HepG2 (cell line): ENCODE measurements around the gene HOXA5. TPM values are rescaled to one million over a fixed set of nuclear protein-coding genes. Genes with fewer than 3 reads are reported as not detected.
A peak's percentile ranks its signal among the peaks of the same experiment; 100 is the strongest.

Experiments
- AKAP8 ChIP-seq: sonication (generic); formaldehyde crosslinking; IDR thresholded peaks from 2 replicates; pipeline ENCODE4 v1.5.1; 2020; ENCODE audit warnings: mild to moderate bottlenecking, missing genetic modification reagents
- GTF2F1 ChIP-seq: fragments of 150-350 bp; IDR thresholded peaks from 2 replicates; pipeline ENCODE4 v1.6.1; 2014; ENCODE audit warnings: low read length
- HNRNPK ChIP-seq: fragments of 200-400 bp; formaldehyde crosslinking; IDR thresholded peaks from 2 replicates; pipeline ENCODE4 v1.6.1; 2018; ENCODE audit warnings: low read length, low read depth, moderate library complexity, mild to moderate bottlenecking; ENCODE audit not compliant: poor library complexity, severe bottlenecking
- HOXA5 ChIP-seq: sonication (generic); formaldehyde crosslinking; IDR thresholded peaks from 2 replicates; pipeline ENCODE4 v1.4.0; 2020; ENCODE audit warnings: missing genetic modification reagents
- HOXA7 ChIP-seq: sonication (generic); formaldehyde crosslinking; IDR thresholded peaks from 2 replicates; pipeline ENCODE4 v1.8.1; 2022; ENCODE audit warnings: mild to moderate bottlenecking, missing genetic modification reagents, moderate library complexity
- KDM3A ChIP-seq: IDR thresholded peaks from 2 replicates; pipeline ENCODE4 v1.6.1; 2018; ENCODE audit warnings: low read depth, missing compliant biosample characterization
- MAF1 ChIP-seq: sonication (generic); formaldehyde crosslinking; IDR thresholded peaks from 2 replicates; pipeline ENCODE4 v1.5.0; 2020; ENCODE audit warnings: missing genetic modification reagents, borderline replicate concordance
- PCBP2 ChIP-seq: fragments of 200-400 bp; formaldehyde crosslinking; optimal IDR thresholded peaks from 2 replicates; pipeline ENCODE3; 2018; ENCODE audit warnings: low read length, low read depth; ENCODE audit not compliant: poor library complexity, severe bottlenecking
- TBX3 ChIP-seq: fragments of 450-650 bp; IDR thresholded peaks from 2 replicates; pipeline ENCODE4 v1.6.1; 2017; ENCODE audit warnings: antibody characterized with exemption, mild to moderate bottlenecking, inconsistent platforms, borderline replicate concordance
- YEATS2 ChIP-seq: sonication (generic); formaldehyde crosslinking; IDR thresholded peaks from 2 replicates; pipeline ENCODE4 v1.4.0; 2020; ENCODE audit warnings: missing genetic modification reagents, borderline replicate concordance
- ZBTB20 ChIP-seq: sonication (generic); formaldehyde crosslinking; IDR thresholded peaks from 2 replicates; pipeline ENCODE4 v1.8.1; 2023; ENCODE audit warnings: missing genetic modification reagents, low read depth, mild to moderate bottlenecking, borderline replicate concordance
- ZFY ChIP-seq: sonication (generic); formaldehyde crosslinking; IDR thresholded peaks from 2 replicates; pipeline ENCODE4 v1.4.0; 2020; ENCODE audit warnings: missing genetic modification reagents
- ZNF326 ChIP-seq: sonication (generic); formaldehyde crosslinking; IDR thresholded peaks from 2 replicates; pipeline ENCODE4 v1.4.0; 2020; ENCODE audit warnings: missing genetic modification reagents, borderline replicate concordance
- ZNF350 ChIP-seq: sonication (generic); formaldehyde crosslinking; IDR thresholded peaks from 2 replicates; pipeline ENCODE4 v1.4.0; 2020; ENCODE audit warnings: mild to moderate bottlenecking, low read depth, missing genetic modification reagents, borderline replicate concordance
- ZNF850 ChIP-seq: sonication (generic); formaldehyde crosslinking; conservative IDR thresholded peaks from 2 replicates; pipeline ENCODE4 v1.9.0; 2021; ENCODE audit warnings: mild to moderate bottlenecking, missing genetic modification reagents
- polyA plus RNA-seq, 8 experiments: library from polyadenylated mRNA; depleted of rRNA in 3 of 8; stranded (reverse) in 7 of 8; unstranded in 1 of 8; fragments of >200 nt; fragmentation: Illumina TruSeq in 4 of 8; extraction: Trizol in 4 of 8; gene quantifications; 2 replicates each; pipeline versions ENCODE4 v1.2.1 to v1.2.3, GENCODE V29; 2011 to 2016; ENCODE audit warnings: low read depth in 4 of 8, missing spikeins in 1 of 8, mixed read lengths in 1 of 8; ENCODE audit not compliant: insufficient read depth in 1 of 8
- total RNA-seq, 5 experiments: library from RNA; depleted of rRNA; stranded (reverse); fragments of >200 nt; fragmentation: Illumina TruSeq; extraction: Trizol; gene quantifications; 2 replicates each; pipeline ENCODE4 v1.2.3, GENCODE V29; 2016; ENCODE audit warnings: low read depth in 1 of 5
- TF ChIP-seq, protein P1 (sequence below): IDR thresholded peaks from 2 replicates; pipeline ENCODE4 v1.6.1; 2018; ENCODE audit warnings: missing genetic modification reagents
- TF ChIP-seq, protein P2 (sequence below): sonication (generic); formaldehyde crosslinking; IDR thresholded peaks from 2 replicates; pipeline ENCODE4 v1.9.0; 2021; ENCODE audit warnings: missing genetic modification reagents, borderline replicate concordance
- TF ChIP-seq, protein P3 (sequence below), 2 experiments: IDR thresholded peaks; 2 replicates each; pipeline ENCODE4 v1.6.1; 2011 to 2012; ENCODE audit warnings: low read length in 2 of 2, borderline replicate concordance in 1 of 2, low read depth in 1 of 2, mild to moderate bottlenecking in 1 of 2, moderate library complexity in 1 of 2
- TF ChIP-seq, protein P4 (sequence below): sonication (generic); formaldehyde crosslinking; IDR thresholded peaks from 2 replicates; pipeline ENCODE4 v1.4.0; 2020; ENCODE audit warnings: mild to moderate bottlenecking, low read depth, missing genetic modification reagents
- TF ChIP-seq, protein P5 (sequence below): sonication (generic); formaldehyde crosslinking; IDR thresholded peaks from 2 replicates; pipeline ENCODE4 v1.5.0; 2020; ENCODE audit warnings: mild to moderate bottlenecking, missing genetic modification reagents, moderate library complexity

HOXA5 gene
- total and polyA plus RNA-seq, 2 of the 13 experiments (the other 11 are each of a cell fraction or from before 2014, with no cell fraction given), result 3.2 to 3.6 TPM

DNA sequence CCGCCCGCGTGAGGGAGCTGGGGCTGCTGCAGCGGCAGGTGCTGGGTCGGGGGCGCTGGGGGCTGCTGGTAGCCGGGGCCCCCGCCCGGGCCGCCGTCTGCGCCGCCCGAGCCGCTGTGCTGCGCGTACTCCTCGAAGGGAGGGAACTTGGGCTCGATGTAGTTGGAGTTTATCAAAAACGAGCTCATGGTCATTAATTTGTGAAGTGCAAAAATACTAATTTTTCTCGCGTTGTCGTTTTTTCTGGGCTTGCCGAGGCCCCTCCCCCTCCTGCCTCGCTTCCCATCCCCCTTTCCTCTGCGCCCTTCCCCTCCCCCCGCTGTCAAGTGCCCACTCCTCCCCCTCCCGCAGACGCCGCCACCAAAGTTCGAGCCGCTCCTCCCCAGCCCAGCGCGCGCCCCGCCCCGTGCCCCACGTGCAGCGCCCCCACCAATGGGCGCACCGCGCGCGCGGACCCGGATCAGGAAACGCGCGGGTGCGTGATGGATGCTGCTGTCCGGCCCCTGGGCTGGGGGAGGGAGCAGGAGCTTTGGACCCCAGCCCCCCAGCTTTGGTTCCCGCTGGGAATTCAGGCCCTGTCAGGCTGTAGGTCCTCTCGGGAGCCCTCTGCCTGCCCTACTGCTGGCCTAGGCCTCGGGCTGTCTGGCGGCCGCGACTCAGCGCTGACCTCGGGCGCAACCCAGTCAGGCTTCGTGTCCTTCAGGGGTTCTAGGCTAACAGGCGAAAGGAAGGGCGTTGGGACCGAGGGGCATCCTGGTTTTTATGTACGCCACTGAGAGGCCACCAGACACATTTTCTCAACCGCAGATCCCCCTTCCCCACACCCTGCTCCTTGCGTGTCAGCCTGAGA, 12.7 kb downstream of the HOXA5 start, which contains the start of gene HOXA4 (continued):
- TF ChIP-seq, protein P1, sequence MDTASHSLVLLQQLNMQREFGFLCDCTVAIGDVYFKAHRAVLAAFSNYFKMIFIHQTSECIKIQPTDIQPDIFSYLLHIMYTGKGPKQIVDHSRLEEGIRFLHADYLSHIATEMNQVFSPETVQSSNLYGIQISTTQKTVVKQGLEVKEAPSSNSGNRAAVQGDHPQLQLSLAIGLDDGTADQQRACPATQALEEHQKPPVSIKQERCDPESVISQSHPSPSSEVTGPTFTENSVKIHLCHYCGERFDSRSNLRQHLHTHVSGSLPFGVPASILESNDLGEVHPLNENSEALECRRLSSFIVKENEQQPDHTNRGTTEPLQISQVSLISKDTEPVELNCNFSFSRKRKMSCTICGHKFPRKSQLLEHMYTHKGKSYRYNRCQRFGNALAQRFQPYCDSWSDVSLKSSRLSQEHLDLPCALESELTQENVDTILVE, result no peak
- TF ChIP-seq ZNF326 (CRISPR knock-in tag) (no peak), KDM3A (CRISPR knock-in tag) (no peak), ZNF850 (CRISPR knock-in tag) (no peak; the same call in 1 of the 2 replicates), ZNF350 (CRISPR knock-in tag) (peak; percentile 84; the same call in 1 of the 2 replicates), HOXA7 (CRISPR knock-in tag) (no peak), HNRNPK (peak; percentile 95), AKAP8 (CRISPR knock-in tag) (no peak), HOXA5 (CRISPR knock-in tag) (no peak), ZBTB20 (CRISPR knock-in tag) (no peak), GTF2F1 (no peak), TBX3 (no peak), MAF1 (CRISPR knock-in tag) (no peak), YEATS2 (CRISPR knock-in tag) (peak; percentile 80), ZFY (CRISPR knock-in tag) (peak; percentile 74), PCBP2 (no peak)
- TF ChIP-seq, protein P2, sequence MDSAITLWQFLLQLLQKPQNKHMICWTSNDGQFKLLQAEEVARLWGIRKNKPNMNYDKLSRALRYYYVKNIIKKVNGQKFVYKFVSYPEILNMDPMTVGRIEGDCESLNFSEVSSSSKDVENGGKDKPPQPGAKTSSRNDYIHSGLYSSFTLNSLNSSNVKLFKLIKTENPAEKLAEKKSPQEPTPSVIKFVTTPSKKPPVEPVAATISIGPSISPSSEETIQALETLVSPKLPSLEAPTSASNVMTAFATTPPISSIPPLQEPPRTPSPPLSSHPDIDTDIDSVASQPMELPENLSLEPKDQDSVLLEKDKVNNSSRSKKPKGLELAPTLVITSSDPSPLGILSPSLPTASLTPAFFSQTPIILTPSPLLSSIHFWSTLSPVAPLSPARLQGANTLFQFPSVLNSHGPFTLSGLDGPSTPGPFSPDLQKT (CRISPR knock-in tag), result no peak
- TF ChIP-seq, protein P3, sequence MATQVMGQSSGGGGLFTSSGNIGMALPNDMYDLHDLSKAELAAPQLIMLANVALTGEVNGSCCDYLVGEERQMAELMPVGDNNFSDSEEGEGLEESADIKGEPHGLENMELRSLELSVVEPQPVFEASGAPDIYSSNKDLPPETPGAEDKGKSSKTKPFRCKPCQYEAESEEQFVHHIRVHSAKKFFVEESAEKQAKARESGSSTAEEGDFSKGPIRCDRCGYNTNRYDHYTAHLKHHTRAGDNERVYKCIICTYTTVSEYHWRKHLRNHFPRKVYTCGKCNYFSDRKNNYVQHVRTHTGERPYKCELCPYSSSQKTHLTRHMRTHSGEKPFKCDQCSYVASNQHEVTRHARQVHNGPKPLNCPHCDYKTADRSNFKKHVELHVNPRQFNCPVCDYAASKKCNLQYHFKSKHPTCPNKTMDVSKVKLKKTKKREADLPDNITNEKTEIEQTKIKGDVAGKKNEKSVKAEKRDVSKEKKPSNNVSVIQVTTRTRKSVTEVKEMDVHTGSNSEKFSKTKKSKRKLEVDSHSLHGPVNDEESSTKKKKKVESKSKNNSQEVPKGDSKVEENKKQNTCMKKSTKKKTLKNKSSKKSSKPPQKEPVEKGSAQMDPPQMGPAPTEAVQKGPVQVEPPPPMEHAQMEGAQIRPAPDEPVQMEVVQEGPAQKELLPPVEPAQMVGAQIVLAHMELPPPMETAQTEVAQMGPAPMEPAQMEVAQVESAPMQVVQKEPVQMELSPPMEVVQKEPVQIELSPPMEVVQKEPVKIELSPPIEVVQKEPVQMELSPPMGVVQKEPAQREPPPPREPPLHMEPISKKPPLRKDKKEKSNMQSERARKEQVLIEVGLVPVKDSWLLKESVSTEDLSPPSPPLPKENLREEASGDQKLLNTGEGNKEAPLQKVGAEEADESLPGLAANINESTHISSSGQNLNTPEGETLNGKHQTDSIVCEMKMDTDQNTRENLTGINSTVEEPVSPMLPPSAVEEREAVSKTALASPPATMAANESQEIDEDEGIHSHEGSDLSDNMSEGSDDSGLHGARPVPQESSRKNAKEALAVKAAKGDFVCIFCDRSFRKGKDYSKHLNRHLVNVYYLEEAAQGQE (IDR thresholded peaks at IDR 0.05; ENCODE audit: borderline replicate concordance in 1 of 2, low read depth in 1 of 2, low read length in 2 of 2), result peak in 1 of 2 experiments; percentile 41; a peak in 1 of 4 replicates
- TF ChIP-seq, protein P4, sequence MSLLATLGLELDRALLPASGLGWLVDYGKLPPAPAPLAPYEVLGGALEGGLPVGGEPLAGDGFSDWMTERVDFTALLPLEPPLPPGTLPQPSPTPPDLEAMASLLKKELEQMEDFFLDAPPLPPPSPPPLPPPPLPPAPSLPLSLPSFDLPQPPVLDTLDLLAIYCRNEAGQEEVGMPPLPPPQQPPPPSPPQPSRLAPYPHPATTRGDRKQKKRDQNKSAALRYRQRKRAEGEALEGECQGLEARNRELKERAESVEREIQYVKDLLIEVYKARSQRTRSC (CRISPR knock-in tag), result no peak
- TF ChIP-seq, protein P5, sequence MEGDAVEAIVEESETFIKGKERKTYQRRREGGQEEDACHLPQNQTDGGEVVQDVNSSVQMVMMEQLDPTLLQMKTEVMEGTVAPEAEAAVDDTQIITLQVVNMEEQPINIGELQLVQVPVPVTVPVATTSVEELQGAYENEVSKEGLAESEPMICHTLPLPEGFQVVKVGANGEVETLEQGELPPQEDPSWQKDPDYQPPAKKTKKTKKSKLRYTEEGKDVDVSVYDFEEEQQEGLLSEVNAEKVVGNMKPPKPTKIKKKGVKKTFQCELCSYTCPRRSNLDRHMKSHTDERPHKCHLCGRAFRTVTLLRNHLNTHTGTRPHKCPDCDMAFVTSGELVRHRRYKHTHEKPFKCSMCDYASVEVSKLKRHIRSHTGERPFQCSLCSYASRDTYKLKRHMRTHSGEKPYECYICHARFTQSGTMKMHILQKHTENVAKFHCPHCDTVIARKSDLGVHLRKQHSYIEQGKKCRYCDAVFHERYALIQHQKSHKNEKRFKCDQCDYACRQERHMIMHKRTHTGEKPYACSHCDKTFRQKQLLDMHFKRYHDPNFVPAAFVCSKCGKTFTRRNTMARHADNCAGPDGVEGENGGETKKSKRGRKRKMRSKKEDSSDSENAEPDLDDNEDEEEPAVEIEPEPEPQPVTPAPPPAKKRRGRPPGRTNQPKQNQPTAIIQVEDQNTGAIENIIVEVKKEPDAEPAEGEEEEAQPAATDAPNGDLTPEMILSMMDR (CRISPR knock-in tag), result no peak
